ENCODE results near the gene AACS. TPM values are rescaled to one million over a fixed set of nuclear protein-coding genes. Genes with fewer than 3 reads are reported as not detected.

AACS gene
- polyA plus RNA-seq, 3 donors = 4.7 to 7.9 (median 5.1) TPM

DNA sequence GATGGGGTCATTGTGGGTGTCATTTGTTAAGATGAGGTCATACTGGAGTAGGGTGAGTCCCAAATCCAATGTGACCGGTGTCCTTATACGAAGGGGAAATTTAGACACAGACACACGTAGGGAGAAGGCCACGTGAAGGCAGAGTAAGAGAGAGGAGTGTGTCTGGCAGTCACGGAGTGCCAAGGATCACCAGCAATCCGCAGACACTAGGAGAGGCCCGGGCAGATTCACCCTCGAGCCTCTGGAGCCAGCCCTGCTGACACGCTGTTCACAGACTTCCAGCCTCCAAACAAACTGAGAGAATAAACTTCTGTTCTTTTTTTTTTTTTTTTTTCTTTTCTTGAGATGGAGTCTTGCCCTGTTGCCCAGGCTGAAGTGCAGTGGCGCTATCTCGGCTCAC is 46.9 kb upstream of the AACS start:
- Histone ChIP-seq H4K20me1 (ENCODE audit: insufficient read depth, low read length) (no peaks in the 10 kb centered on the region), H3K36me3 (replicated peaks in 1 of 2; ENCODE audit: control insufficient read depth in 1 of 2, insufficient read depth in 2 of 2, low read length in 2 of 2) (peaks cover 45 to 62% of the 10 kb centered on the region in 2 donors), H3K9me3 (replicated peaks in 1 of 2; ENCODE audit: control insufficient read depth in 1 of 2, insufficient read depth in 1 of 2, low read length in 2 of 2) (peaks cover 0 to 5% of the 10 kb centered on the region in 2 donors), H3K9ac (ENCODE audit: insufficient read depth, low read length, poor library complexity, severe bottlenecking) (no peak overlapping the region), H3K4me2 (replicated peaks; ENCODE audit: extremely low read depth, low read length, poor library complexity, severe bottlenecking) (no peak overlapping the region), H3K4me3 (replicated peaks in 1 of 3; ENCODE audit: low read depth in 2 of 3, low read length in 3 of 3) (no peak overlapping the region), H3K27ac (ENCODE audit: low read depth in 1 of 2, low read length in 2 of 2) (no peak overlapping the region), H3K27me3 (ENCODE audit: control insufficient read depth in 2 of 2, insufficient read depth in 2 of 2, low read length in 2 of 2) (no peaks in the 10 kb centered on the region), H3K4me1 (ENCODE audit: control insufficient read depth in 1 of 2, insufficient read depth in 2 of 2, low read length in 2 of 2) (no peaks in the 10 kb centered on the region), H3K79me2 (ENCODE audit: insufficient read depth, low read length) (peaks cover 6% of the 10 kb centered on the region), H2AFZ (ENCODE audit: insufficient read depth, low read depth, low read length, poor library complexity, severe bottlenecking) (no peak overlapping the region)
- TF ChIP-seq, protein P1, sequence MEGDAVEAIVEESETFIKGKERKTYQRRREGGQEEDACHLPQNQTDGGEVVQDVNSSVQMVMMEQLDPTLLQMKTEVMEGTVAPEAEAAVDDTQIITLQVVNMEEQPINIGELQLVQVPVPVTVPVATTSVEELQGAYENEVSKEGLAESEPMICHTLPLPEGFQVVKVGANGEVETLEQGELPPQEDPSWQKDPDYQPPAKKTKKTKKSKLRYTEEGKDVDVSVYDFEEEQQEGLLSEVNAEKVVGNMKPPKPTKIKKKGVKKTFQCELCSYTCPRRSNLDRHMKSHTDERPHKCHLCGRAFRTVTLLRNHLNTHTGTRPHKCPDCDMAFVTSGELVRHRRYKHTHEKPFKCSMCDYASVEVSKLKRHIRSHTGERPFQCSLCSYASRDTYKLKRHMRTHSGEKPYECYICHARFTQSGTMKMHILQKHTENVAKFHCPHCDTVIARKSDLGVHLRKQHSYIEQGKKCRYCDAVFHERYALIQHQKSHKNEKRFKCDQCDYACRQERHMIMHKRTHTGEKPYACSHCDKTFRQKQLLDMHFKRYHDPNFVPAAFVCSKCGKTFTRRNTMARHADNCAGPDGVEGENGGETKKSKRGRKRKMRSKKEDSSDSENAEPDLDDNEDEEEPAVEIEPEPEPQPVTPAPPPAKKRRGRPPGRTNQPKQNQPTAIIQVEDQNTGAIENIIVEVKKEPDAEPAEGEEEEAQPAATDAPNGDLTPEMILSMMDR (IDR thresholded peaks at IDR 0.05) = no peak
- Mint-ChIP-seq H3K4me3 (no peak overlapping the region), H3K36me3 (peaks cover 53 to 75% of the 10 kb centered on the region in 2 donors), H3K27ac (peak overlapping the region in 3 of 7 donors; percentile 3 to 40 (median 8)), H3K27me3 (ENCODE audit: low read depth in 3 of 3) (no peaks in the 10 kb centered on the region), H3K9me3 (peaks cover 0 to 8% (median 2%) of the 10 kb centered on the region in 7 donors), H3K4me1 (peaks cover 8% of the 10 kb centered on the region)
- DNase-seq = no peak
- WGBS (ENCODE audit: insufficient coverage) = 100% methylated on average over 2 of the region's 11 CpGs
- intact Hi-C loops (cut with micrococcal nuclease) = no loop called here

DNA sequence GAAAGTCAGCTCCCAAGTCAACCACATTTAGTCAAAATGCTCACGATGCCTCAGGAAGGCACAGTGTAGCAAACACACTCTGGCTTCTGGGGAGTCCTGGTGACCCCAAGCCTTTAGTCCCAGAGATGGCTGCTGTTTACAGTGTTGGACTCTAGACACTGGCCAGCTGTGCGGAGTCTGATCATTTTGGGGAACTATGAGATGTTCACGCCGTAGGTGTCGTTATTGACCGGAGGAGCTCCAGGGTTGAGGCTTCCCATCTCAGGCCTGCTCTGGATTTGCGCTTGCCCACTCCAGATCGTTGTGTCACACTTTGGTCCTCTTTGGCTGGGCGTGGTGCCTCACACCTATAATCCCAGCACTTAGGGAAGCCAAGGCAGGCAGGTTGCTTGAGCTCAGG is 44.1 kb upstream of the AACS start:
- Histone ChIP-seq H3K4me1 (ENCODE audit: control insufficient read depth in 1 of 2, insufficient read depth in 2 of 2, low read length in 2 of 2) (no peaks in the 10 kb centered on the region), H3K9me3 (replicated peaks in 1 of 2; ENCODE audit: control insufficient read depth in 1 of 2, insufficient read depth in 1 of 2, low read length in 2 of 2) (peaks cover 0 to 5% of the 10 kb centered on the region in 2 donors), H3K27ac (ENCODE audit: low read depth in 1 of 2, low read length in 2 of 2) (peak overlapping the region in 1 of 2 donors; percentile 38), H3K4me2 (replicated peaks; ENCODE audit: extremely low read depth, low read length, poor library complexity, severe bottlenecking) (no peak overlapping the region), H3K36me3 (replicated peaks in 1 of 2; ENCODE audit: control insufficient read depth in 1 of 2, insufficient read depth in 2 of 2, low read length in 2 of 2) (peaks cover 28 to 57% of the 10 kb centered on the region in 2 donors), H3K4me3 (replicated peaks in 1 of 3; ENCODE audit: low read depth in 2 of 3, low read length in 3 of 3) (no peak overlapping the region), H3K9ac (ENCODE audit: insufficient read depth, low read length, poor library complexity, severe bottlenecking) (no peak overlapping the region), H3K79me2 (ENCODE audit: insufficient read depth, low read length) (peaks cover 4% of the 10 kb centered on the region), H3K27me3 (ENCODE audit: control insufficient read depth in 2 of 2, insufficient read depth in 2 of 2, low read length in 2 of 2) (no peaks in the 10 kb centered on the region), H2AFZ (ENCODE audit: insufficient read depth, low read depth, low read length, poor library complexity, severe bottlenecking) (no peak overlapping the region), H4K20me1 (ENCODE audit: insufficient read depth, low read length) (no peaks in the 10 kb centered on the region)
- no peak for DNase-seq
- WGBS (ENCODE audit: insufficient coverage) = 95% methylated on average over 9 of the region's 9 CpGs
- Mint-ChIP-seq H3K36me3 (peaks cover 48 to 71% of the 10 kb centered on the region in 2 donors), H3K27ac (peak overlapping the region in 2 of 7 donors; percentile 52 to 66), H3K27me3 (ENCODE audit: low read depth in 3 of 3) (no peaks in the 10 kb centered on the region), H3K9me3 (peaks cover 0 to 8% (median 0%) of the 10 kb centered on the region in 7 donors), H3K4me1 (peaks cover 6% of the 10 kb centered on the region), H3K4me3 (no peak overlapping the region)
- TF ChIP-seq, protein P1 (IDR thresholded peaks at IDR 0.05) = no peak
- intact Hi-C loops (cut with micrococcal nuclease) = no loop called here
